Hepatocyte (in vitro differentiated cells): ENCODE measurements around the gene KIF3B.

Experiments
- CTCF ChIP-seq: fragments of 200-600 bp; sonication (generic); IDR thresholded peaks from 2 replicates; pipeline ENCODE4 v1.5.1; 2016; ENCODE audit warnings: antibody characterized with exemption, mild to moderate bottlenecking; ENCODE audit not compliant: poor library complexity
- EZH2 ChIP-seq: fragments of 200-600 bp; sonication (generic); IDR thresholded peaks from 2 replicates; pipeline ENCODE4 v1.6.1; 2016; ENCODE audit warnings: antibody characterized with exemption, mild to moderate bottlenecking, borderline replicate concordance

DNA sequence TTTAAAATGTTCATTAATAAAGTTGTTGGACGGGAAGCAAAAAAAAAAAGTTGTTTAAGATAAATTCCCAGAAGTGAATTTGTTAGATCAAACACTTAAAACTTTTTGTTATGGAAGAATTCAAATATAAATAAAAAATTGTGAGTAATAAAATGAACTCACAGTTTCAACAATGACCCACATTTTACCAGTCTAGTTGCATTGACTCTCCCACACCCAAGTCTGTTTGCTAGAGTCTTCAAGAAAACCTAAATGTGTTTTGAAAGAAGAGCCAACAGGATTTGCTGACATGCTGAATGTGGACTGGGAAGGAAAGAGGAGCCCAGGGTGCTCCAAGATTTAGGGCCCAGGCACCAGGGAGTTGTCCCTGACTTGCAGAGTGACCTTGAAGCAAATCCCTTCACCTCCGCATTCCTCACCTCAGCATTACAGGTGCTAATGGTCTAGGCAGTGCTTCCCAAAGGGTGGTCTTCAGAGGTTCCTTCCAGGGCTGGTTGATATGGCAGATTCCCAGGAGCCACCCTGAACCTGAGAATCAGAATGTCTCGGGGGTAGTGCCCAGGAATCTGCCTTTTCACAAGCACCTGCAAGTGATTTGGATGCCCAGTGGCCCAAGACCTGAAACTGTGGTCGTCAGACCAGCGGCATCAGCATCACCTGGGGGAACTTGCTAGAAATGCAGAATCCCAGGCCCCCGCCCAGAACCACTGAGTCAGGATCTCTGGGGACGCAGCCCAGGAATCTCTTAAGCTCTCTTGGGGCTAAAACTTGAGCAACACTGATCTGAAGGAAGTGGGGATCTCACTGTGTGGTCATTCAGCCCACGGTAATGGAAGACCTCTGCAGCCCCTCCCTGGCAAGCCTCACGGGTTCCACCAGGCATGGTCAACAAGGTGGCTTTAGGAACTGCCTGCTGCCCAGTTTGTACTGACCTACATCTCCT is 38.7 kb upstream of the KIF3B start:
- TF ChIP-seq CTCF, result no peak
- TF ChIP-seq EZH2, result no peak
